Heart left ventricle (tissue), 16 donors: ENCODE data around the gene KIFAP3. TPM values are rescaled to one million over a fixed set of nuclear protein-coding genes. Genes with fewer than 3 reads are reported as not detected.

ENCODE experiments used
- ATAC-seq, 4 donors: fragments of 200-7000 bp; cut with Tn5 transposase; one replicate each; pipeline ENCODE4 v1.9.1; 2020 to 2022; ENCODE audit warnings: moderate library complexity in 4 of 4, mild to moderate bottlenecking in 3 of 4, moderate number of reproducible peaks in 1 of 4
- DNase-seq, 5 donors: peaks; one replicate each; pipeline ENCODE4 v3.0.0-alpha.2; 2020
- H3K27ac ChIP-seq, 12 donors: fragments of 200-600 bp; sonication (generic) in 4 of 12; one replicate each; pipeline versions ENCODE4 v1.5.0 to v1.8.0; 2016 to 2022; ENCODE audit warnings: mild to moderate bottlenecking in 2 of 12
- H3K27me3 ChIP-seq, 9 donors: fragments of 200-600 bp; sonication (generic) in 2 of 9; one replicate each; pipeline versions ENCODE4 v1.5.1 to v1.8.0; 2016 to 2022; ENCODE audit warnings: mild to moderate bottlenecking in 3 of 9
- H3K36me3 ChIP-seq, 9 donors: fragments of 200-600 bp; sonication (generic) in 2 of 9; one replicate each; pipeline versions ENCODE4 v1.5.0 to v1.8.0; 2018 to 2022; ENCODE audit warnings: mild to moderate bottlenecking in 2 of 9
- H3K4me1 ChIP-seq, 12 donors: fragments of 200-600 bp; sonication (generic) in 4 of 12; one replicate each; pipeline versions ENCODE4 v1.5.0 to v1.8.0; 2016 to 2022; ENCODE audit warnings: mild to moderate bottlenecking in 3 of 12
- H3K4me3 ChIP-seq, 12 donors: fragments of 200-600 bp; sonication (generic) in 4 of 12; one replicate each; pipeline versions ENCODE4 v1.5.0 to v1.8.0; 2017 to 2022; ENCODE audit warnings: mild to moderate bottlenecking in 9 of 12, moderate library complexity in 4 of 12
- H3K9me3 ChIP-seq, 12 donors: fragments of 200-600 bp; sonication (generic) in 4 of 12; one replicate each; pipeline versions ENCODE4 v1.5.0 to v1.8.0; 2016 to 2022; ENCODE audit warnings: mild to moderate bottlenecking in 1 of 12
- POLR2A ChIP-seq, 2 donors: fragments of 450-650 bp; IDR thresholded peaks; one replicate each; pipeline ENCODE4 v1.6.1; 2017; ENCODE audit warnings: antibody characterized with exemption in 2 of 2, mild to moderate bottlenecking in 2 of 2, moderate library complexity in 2 of 2
- WGBS, 4 donors: extraction: QIAGEN DNeasy Blood & Tissue Kit in 2 of 4; methylation state at CpG; one replicate each; pipeline versions ENCODE4 v1.1.5 to v1.1.7; 2013 to 2018; 5-methylcytosine and 5-hydroxymethylcytosine counted together
- intact Hi-C, 10 donors: fragments of 100-400 bp; cut with DNase I; formaldehyde crosslinking; loops; one replicate each; pipeline versions ENCODE4 v1.11.1 to v1.14.2; 2022
- polyA plus RNA-seq, 2 donors: library from polyadenylated mRNA; stranded (reverse); fragments of 200-250 nt; gene quantifications; one replicate each; pipeline ENCODE4 v1.2.3, GENCODE V29; 2013
- total RNA-seq, 9 donors: library from RNA; depleted of rRNA in 2 of 9; stranded (reverse); fragments of >200 nt in 2 of 9; fragmentation: NEBNext Ultra II Directional in 3 of 9; extraction: Animal tissue kit (Norgen Biotek cat#: 25700) in 3 of 9; gene quantifications; one replicate each; pipeline versions ENCODE4 v1.1.0 to v1.2.4, GENCODE V29; 2016 to 2023
- TF ChIP-seq, protein P1 (sequence below), 12 donors: fragments of 200-600 bp; sonication (generic) in 4 of 12; IDR thresholded peaks; one replicate each; pipeline versions ENCODE4 v1.5.0 to v1.8.0; 2018 to 2022; ENCODE audit warnings: antibody characterized with exemption in 12 of 12, mild to moderate bottlenecking in 5 of 12
- donor health status: ischemic (EF 13 %, LVEDD 7.1; RV severe dilation, severe dysfunction).
- donor health status: healthy with polysubstance abuse.
- donor health status: DM: no; HTN: yes; CAD: no.
- donor health status: DM: no; HTN: no; CAD: no.
- donor health status: ischemic (EF 25% LVEDD 6.9; RV normal size, moderate dysfunction).
- donor health status: ischemic (EF 25% LVEDD 5.7; RV mildly dilated, moderate dysfunction).
- donor health status: healthy.
- donor health status: DM: yes; HTN: yes; CAD: no.
- donor health status: ischemic (EF 35%, LVEDD 5.7; RV mildly dilated, moderate dysfunction).
- donor health status: nonischemic (EF 11% LVEDD 7.7; RV severe dilation, severe dysfunction).
- donor health status: DM: yes; HTN: yes; CAD: no.
- donor health status: PGD.
- donor health status: ischemic (EF 29% LVEDD 5.4; RV normal size, mild dysfunction).
- donor health status: nonischemic (EF 23%, LVEDD 6.1; RV moderate dilation, normal function).

The KIFAP3 gene
- total and polyA plus RNA-seq, 11 donors, result 14.0 to 75.0 (median 53.5) TPM

DNA sequence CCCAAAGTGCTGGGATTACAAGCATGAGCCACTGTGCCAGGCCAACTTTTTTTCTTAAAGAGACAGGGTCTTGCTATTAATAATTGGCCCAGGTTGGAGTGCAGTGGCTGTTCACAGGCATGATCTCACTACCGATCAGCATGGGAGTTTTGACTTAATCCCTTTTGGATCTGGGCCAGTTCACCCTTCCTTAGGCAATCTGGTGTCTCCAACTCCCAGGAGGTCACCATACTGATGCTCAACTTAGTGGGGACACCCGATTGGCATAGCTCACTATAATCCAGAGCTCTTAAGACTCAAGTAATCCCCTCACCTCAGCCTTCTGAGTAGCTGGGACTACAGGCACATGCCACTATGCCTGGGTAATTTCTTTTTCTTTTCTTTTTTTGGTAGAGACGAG, 116.6 kb downstream of the KIFAP3 start:
- H3K4me1 ChIP-seq, result no peaks in the 10 kb centered on the region
- 90 to 93% (median 93%) methylated on average over 3 of the region's 3 CpGs for WGBS, 4 donors
- intact Hi-C loops, result no loop called here
- H3K27ac ChIP-seq, result no peak overlapping the region
- no peaks in the 10 kb centered on the region for H3K27me3 ChIP-seq
- H3K9me3 ChIP-seq, result no peaks in the 10 kb centered on the region
- H3K36me3 ChIP-seq, result peaks cover 0 to 30% (median 7%) of the 10 kb centered on the region in 9 donors
- TF ChIP-seq POLR2A (IDR thresholded peaks at IDR 0.05), result no peak
- TF ChIP-seq, protein P1, sequence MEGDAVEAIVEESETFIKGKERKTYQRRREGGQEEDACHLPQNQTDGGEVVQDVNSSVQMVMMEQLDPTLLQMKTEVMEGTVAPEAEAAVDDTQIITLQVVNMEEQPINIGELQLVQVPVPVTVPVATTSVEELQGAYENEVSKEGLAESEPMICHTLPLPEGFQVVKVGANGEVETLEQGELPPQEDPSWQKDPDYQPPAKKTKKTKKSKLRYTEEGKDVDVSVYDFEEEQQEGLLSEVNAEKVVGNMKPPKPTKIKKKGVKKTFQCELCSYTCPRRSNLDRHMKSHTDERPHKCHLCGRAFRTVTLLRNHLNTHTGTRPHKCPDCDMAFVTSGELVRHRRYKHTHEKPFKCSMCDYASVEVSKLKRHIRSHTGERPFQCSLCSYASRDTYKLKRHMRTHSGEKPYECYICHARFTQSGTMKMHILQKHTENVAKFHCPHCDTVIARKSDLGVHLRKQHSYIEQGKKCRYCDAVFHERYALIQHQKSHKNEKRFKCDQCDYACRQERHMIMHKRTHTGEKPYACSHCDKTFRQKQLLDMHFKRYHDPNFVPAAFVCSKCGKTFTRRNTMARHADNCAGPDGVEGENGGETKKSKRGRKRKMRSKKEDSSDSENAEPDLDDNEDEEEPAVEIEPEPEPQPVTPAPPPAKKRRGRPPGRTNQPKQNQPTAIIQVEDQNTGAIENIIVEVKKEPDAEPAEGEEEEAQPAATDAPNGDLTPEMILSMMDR (IDR thresholded peaks at IDR 0.05), result no peak
- no peak overlapping the region for H3K4me3 ChIP-seq
- ATAC-seq (no peak), DNase-seq (no peak)

- H3K4me3 ChIP-seq, result no peak overlapping the region
- WGBS, 4 donors, result 92 to 100% (median 94%) methylated on average over 1 of the region's 1 CpG
- no peaks in the 10 kb centered on the region for H3K4me1 ChIP-seq
- H3K27me3 ChIP-seq, result no peaks in the 10 kb centered on the region
- H3K27ac ChIP-seq, result no peak overlapping the region
- peaks cover 0 to 42% (median 13%) of the 10 kb centered on the region in 9 donors for H3K36me3 ChIP-seq
- DNase-seq, result no peak
- ATAC-seq, result no peak
- intact Hi-C loops, result no loop called here
- no peaks in the 10 kb centered on the region for H3K9me3 ChIP-seq
- no peak for TF ChIP-seq POLR2A (IDR thresholded peaks at IDR 0.05)
- TF ChIP-seq, protein P1 (IDR thresholded peaks at IDR 0.05), result no peak
These were observed 123.4 kb downstream of the KIFAP3 start for GRCh38 chr1:169951108-169951507.

GRCh38 chr1:169949139-169949538, 125.4 kb downstream of the KIFAP3 start:
- H3K36me3 ChIP-seq, result peaks cover 0 to 36% (median 13%) of the 10 kb centered on the region in 9 donors
- intact Hi-C loops, result no loop called here
- TF ChIP-seq, protein P1 (IDR thresholded peaks at IDR 0.05), result no peak
- TF ChIP-seq POLR2A (IDR thresholded peaks at IDR 0.05), result no peak
- H3K9me3 ChIP-seq, result no peaks in the 10 kb centered on the region
- H3K4me1 ChIP-seq, result no peaks in the 10 kb centered on the region
- no peak overlapping the region for H3K27ac ChIP-seq
- DNase-seq (no peak), ATAC-seq (no peak)
- no peak overlapping the region for H3K4me3 ChIP-seq
- H3K27me3 ChIP-seq, result no peaks in the 10 kb centered on the region

- no peak overlapping the region for H3K4me3 ChIP-seq
- peaks cover 0 to 11% (median 0%) of the 10 kb centered on the region in 12 donors for H3K4me1 ChIP-seq
- H3K36me3 ChIP-seq, result peaks cover 0 to 14% (median 6%) of the 10 kb centered on the region in 9 donors
- no peak for DNase-seq
- TF ChIP-seq, protein P1 (IDR thresholded peaks at IDR 0.05), result no peak
- no peak for TF ChIP-seq POLR2A (IDR thresholded peaks at IDR 0.05)
- H3K27ac ChIP-seq, result no peak overlapping the region
- intact Hi-C loops, result no loop called here
- H3K9me3 ChIP-seq, result no peaks in the 10 kb centered on the region
- H3K27me3 ChIP-seq, result no peaks in the 10 kb centered on the region
- ATAC-seq, result no peak
These were observed 128.3 kb downstream of the KIFAP3 start for GRCh38 chr1:169946206-169946605.
